HG02852 (cell line): ENCODE results near the gene KRI1.
"Not testable (repeated sequence)": the region's sequence is repeated elsewhere in the genome, so short reads cannot be mapped to it uniquely, and the experiment has no call there.

Experiments
- ATAC-seq: cut with Tn5 transposase; IDR thresholded peaks from one replicate; pipeline ENCODE4 v1.9.1; 2021; ENCODE audit warnings: mild to moderate bottlenecking, moderate library complexity; ENCODE audit not compliant: unreplicated experiment

KRI1 gene

DNA sequence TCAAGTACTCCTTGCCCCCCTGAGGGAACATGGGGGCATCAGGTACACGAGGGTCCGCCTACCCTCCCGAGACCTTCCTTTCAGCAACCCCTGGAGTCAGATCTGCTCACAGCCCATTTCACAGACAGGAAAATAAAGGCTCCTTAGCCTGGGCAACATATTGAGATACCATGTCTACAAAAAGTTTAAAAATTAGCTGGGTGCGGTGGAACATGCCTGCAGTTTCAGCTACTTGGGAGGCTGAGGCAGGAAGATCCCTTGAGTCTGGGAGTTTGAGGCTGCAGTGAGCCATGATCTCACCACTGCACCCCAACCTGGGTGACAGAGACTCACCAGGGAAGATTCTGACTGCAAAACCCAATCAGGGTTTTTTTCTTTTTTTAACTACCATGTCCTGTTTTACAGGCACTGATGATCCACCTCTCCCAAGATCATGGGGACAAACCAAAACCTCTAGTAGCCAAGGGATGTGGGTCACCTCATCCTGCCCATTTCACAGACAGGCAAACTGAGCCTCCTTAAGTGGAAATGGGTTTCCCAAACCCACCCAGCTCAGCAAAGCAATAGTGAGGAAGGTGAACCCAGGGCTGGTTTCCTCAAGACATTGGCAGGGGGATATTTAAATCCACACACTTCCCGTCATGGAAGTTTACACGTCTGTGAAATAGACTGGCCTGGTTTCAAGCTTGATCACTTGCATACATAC, 9.4 kb upstream of the KRI1 start:
- ATAC-seq, result no peak

DNA sequence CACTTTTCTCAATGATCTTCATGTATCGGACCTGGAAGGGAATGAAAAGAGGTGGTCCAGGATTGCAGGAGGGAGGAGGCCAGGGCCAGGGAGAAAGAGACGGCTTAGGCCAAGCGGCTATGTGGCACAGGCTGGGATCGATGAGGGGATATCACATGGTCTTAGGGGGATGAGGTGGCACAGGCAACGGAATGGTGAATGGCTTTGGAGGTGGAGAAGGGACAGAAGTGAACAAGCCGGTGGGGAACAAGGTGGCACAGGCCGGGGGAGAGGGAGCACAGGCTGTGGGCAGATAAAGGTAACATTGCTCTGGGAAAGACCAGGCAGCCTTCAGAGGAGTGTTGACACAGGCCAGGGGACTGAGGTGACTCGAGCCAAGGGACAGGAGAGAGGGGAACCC, 8.7 kb upstream of the KRI1 start:
- ATAC-seq, result no peak

DNA sequence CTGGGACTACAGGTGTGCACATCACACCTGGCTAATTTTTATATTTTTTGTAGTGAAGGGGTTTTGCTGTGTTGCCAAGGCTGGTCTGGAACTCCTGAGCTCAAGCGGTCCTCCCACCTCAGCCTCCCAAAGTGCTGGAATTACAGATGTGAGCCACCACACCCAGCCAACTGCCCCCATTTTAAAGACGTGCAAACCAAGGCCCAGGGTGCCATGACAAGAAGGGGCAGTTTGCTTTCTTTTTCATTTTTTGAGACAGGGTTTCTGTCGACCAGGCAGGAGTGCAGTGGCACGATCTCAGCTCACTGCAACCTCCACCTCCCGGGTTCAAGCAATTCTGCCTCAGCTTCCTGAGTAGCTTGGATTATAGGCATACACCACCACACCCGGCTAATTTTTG, 8.0 kb upstream of the KRI1 start:
- not testable (repeated sequence) for ATAC-seq

DNA sequence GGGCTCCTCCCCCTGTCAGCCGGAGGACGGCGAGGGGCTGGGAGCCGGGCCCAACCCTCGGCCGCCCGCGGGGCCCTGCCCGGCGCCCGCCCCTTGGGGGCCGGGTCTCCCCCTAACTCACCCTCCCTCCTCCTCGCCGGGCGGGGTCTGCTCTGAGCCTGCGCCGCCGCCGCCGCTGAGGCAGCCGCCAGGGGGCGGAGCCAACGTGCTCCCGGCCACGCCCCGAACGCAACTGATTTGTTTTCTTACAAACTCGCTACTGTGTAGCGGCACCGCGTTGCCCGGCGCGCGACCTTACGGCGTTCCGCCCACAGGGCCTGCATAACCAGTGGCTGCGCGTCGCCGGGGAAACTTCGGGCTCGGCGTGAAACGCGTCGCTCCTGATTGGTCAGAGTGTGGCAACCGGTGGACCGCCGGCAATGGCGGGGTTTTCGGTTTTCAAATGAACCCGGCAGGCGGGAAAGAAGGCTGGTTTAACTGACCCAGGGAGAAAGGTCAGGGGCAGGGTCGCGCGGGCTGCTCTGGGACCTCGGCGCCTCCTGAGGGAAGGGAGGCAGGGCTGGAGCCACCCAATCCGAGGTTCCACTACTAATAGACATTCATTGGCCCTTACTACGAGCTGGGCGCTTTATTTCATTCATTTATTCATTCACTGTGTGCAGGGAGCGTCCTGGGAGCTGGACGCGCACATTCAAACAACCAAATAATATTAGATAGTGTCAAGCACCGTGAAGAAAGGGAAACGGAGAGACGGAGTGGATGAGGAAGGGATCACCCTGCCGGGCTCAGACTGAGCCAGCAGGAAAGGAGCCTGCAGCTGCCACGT, 3.2 kb upstream of the KRI1 start, which contains the start of gene CDKN2D:
Gene CDKN2D (minus strand): TSS at position 154 of the 826 bp plus-strand sequence. CDS start 326 bp downstream, outside the sequence.
- ATAC-seq, result peak; percentile 62

DNA sequence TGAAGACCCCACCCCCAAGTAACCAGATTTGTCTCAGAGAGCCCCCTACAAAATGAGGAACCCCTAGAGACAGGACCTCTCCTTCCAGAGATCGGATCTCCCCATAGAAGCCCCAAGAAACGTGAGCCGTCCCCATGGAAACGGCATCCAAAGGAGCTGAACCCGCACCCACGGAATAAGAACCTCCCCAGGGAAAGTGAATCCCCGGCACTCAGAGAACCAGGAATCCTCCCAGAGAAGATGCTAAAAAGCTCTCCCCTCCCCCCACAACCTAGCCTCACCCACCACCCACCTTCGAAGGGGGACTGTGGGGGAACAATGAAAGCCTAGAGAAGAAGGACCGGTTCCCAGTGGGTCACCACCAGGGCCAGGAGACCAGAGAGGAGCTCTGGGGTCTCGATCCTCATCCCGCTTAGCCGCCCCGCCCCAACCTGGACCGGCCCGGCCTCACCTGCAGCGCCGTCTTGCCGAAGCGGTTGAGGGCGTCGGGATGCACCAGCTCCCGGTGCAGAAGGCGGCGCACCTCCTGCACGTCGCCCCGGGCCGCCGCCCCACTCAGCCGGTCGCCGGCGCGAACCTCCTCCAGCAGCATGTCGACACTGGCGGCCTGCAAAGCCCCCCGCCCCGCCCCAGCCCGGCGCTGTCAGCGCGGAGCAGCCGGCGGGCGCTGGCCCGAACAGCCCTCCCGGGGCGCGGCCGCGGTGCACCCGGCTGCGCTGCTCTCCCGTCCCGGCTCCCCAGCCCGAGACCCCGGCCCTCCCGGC, 2.4 kb upstream of the KRI1 start:
- peak; percentile 18 for ATAC-seq

DNA sequence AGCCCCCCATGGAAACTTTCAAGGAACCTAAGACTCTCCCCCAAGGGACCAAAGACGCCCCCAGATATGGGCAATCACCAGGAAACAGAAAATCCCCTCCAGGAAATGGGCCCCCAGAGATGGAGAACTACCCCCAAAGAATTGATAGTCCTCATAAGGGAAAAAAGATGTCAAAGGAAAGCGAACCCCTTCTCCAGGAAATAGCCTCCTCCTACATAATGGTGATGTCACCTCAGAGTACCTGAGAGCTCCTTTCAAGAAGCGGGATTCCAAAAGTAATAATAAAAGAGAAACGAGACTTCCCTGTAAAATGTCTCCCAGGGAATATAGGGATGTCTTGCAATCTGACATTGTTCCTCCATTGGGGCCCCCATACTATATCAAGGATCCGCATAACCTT, 1.8 kb upstream of the KRI1 start:
- ATAC-seq, result no peak

DNA sequence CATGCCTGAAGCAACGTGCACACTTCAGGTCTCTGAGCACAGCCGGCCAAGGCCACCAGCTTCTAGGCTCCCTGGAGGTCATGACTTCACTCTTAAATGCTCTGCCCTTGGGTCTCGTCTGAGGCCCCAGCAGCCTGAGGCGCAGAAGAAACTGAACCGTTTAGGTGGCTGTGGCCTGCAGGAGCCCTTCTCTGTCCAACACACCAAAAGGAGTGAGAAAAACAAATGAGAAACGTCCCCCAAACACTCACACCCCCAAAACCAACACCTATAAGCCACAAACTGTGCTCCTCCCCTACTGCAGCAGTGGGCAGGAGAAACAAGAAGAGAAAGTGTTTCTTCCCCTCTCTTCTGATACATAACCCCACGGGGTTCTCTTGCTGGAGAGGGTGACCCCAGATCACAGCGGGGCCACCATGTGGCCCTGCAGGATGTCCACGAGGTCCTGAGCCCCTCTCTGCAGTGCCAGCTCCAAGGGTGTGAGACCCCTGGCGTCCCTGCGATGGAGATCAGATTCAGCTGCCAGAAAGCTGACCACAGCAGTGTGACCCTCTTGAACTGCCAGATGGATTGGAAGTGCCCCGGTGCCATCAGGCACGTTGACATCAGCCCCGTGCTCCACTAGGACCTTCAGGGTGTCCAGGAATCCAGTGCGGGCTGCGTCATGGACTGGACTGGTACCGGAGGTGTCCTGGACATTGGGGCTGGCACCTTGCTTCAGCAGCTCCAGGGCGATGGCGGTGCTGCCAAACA, 1.0 kb upstream of the KRI1 start:
- no peak for ATAC-seq

DNA sequence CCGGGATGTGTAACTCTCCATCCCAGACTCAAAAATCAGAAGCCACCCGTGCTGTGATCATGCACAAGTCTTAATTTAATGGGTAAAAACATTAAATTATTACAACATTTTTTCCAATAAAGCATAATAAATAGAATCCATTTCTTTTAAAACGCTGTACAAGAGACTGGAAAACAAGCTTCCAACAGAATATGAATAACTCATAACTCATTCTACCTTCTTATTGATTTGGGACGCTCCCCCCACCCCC, 523 bp upstream of the KRI1 start:
- no peak for ATAC-seq

DNA sequence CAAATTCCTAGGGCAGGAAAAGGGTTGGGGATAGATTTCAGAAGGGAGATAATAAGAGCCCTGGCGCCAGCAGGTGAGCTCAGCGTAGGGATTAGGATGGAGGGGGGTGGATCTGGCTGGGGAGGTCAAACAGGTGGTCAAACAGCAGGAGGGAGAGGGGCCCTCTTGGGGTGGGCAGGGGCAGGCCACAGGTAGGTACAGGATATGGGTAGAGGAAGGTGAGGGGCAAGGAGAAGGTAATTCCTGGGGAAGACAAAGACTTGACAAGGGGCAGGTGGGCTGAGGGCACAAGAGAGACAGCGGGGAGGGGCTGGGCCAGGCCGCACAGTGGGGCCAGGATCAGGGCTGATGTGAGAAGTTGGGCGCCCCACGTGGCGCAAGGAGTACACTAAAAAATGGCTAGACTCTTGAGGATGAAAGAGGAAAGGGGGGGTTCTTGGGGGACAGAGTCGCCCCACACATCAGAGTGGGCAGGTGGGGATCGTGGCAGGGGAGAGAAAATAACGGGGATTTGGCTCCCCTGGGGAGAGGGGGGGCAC, 713 bp downstream of the KRI1 start:
- ATAC-seq, result no peak

DNA sequence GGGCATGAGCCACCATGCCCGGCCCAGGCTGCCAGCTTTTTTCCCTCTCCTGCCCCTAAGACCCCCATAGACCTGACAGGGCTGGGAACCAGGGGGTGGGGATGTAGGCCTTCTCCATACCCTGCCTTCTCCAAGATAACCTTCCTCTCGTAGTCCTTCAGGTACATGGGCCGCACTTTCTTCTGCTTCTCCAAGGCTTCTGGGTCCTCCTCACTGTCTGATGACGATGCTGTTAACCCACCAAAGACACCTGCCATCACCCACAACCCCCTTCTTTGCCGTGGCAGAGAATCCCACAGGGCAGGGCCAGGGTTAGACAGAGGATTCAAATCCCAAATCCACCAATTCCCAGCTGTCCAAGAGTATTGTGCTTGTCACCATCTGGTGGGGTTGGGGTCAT, 3.2 kb downstream of the KRI1 start:
- no peak for ATAC-seq

DNA sequence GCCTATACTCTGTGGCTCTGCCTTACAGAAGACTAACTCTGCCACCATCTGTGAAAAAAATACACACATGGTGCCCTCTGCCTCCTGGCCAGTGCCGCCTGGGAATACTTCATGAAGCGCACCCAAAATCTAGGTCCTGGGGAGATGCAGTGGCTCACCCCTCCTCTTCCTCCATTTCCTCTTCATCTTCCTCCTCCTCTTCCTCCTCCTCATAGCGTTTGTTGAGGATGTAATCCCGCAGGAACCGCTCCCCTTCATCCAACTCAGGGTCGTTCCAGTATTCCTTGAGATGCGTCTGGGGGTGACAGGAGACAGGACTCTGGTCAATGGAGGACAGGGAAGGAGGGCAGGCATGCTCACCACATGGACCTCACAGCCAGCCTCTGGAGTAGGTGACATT, 5.7 kb downstream of the KRI1 start:
- no peak for ATAC-seq

DNA sequence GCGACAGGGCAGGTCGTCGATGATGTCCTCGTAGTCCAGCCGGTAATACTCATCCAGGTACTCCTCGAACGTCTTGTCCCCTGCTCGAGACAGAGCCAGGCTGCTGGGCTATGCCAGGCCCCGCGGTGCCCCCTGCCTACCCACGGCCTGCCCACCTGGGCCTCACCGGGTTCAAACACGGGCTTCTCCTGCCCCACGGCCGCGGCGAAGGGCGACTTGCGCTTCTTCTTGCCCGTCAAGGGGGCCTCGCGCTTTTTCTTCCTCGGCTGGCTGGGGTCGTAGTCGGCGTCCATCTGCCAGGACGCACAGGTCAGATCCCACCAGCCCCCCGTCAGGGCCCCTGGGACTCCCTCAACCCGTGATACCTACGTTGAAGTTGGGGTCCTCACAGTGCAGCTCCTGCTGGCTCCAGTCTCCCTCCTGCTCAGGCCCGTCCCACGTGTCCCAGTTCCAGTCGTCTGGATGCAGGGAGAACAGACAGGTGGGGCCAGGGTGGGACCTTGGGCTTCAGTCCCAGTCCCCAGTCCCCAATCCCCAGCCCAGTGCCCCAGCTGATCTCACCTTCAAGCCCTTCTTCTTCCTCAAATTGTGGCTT, 8.1 kb downstream of the KRI1 start:
- no peak for ATAC-seq

DNA sequence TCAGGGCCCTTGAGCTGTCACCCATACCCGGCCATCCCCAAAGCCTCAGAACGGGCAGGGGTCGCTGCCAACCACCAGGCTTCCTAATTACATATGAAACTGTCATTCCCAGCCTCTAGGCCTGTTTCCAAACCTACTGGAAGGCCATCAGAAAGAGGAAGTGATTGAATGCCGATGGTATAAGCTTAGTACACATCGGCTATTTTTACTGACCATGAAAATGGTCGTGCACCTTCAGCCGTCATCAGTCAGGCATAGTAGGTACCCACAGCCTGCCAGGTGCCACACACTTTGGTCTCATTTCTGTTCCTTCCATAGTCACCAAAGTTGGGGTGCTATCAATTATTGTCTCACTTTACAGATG, 10.2 kb downstream of the KRI1 start:
- ATAC-seq, result no peak

DNA sequence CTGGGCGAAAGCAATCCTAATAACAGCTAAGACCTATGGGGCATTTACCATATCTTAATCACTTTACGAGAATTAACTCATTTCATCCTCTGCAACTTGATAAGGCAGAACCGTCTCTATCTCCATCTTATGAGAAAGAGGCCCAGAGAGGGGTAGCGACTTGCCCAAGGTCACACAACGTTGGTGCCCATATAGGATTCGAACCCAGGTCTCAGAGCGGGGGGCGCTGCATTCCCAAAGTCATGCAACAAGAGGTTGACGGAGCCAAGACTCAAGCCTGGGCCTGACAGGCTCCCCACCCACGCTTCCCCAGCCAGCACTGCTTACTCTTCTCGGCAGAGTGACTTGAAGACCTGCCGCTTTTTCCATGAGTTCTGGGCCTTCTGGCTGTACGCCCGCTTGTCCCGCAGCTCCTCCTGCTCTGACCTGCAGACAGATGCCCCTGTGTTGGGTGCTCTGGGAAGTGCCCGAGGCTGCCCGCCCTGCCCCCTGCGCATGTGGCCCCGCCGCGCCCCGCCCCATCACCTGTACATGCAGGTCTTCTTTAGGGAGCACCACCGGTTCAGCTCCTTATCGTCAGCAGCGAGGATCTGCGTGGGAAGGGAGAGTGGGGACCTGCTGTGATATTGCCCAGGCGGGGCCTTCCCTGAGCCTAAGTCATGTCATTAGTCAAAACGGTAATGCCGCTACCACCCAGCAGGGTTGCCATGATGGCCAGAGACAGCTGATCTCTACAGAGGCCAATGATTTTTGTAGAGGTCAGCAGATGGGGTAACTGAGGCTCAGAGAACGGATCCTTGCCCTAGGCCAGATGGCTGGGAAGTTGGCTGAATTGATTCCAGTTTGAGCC, 10.8 kb downstream of the KRI1 start:
- no peak for ATAC-seq

DNA sequence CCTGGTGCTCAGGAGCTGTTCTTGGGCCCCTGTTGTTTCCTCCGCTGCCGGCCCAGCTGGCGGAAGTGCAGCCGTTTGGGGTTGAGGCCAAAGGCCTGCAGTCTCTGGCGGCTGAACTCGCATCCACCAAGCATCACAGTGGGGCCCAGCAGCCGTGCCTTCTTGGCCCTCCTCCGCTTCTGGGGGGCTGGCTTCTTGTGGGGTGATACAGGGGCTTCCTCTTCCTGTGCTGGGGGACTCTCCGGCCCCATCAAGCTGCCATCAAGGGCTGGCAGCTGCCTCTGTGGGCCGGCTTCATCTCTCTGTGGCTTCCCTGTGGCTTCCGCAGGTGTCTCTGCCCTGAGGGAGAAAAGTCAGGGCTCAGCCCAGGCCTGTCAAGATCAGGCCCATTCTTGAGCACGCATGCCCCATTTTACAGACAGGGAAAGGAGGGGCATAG, 11.8 kb downstream of the KRI1 start:
- no peak for ATAC-seq

DNA sequence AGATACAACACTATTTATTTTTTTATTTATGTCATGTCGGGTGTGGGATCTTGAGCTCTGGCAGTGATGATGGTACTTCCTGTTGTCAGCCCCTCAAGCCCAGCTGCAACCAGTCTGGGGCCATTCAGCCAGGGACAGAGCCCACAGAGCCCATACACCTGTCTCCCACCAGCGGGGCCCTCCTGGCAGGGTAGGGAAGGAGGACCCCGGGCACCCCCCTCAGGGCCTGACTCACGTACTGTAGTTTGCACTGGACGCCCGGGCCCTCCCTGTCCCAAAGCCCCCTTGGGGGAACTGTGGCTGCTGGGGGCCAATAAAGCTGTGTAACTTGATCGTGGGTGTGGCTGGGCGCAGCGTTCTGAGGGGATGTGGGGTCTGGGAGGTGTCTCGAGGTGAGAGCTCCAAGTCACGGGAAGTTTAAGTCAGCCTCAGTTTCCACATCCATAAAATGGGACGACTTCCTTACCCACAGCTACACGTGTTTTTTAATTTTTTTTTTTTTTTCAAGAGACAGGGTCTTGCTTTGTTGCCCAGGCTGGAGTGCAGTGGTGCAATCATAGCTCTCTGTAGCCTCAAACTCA, 12.6 kb downstream of the KRI1 start:
- no peak for ATAC-seq

DNA sequence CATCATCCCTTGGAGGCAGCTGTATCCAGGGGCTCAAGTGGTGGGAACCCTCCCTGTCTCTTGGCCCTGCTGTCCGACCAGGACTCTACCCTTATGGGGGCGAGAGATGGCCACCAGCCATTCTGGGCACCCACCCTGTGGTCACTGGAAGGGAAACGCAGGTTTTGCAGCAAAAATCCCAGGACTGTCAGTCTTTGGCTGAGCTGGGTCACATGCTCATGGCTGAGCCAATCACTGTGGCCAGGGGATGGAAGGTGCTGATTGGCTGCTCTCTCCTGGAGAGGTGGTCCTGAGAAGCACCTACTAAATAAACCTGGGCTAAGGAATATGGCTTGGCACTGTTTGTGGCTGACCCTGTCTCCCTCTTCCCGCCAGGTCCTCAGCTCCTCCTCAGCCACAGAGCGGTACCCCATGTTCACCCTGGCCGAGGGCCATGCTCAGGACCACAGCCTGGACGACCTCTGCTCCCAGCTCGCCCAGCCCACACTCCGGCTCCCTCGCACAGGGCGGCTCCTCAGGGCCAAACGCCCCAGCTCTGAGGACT, 13.2 kb downstream of the KRI1 start:
- ATAC-seq, result no peak

DNA sequence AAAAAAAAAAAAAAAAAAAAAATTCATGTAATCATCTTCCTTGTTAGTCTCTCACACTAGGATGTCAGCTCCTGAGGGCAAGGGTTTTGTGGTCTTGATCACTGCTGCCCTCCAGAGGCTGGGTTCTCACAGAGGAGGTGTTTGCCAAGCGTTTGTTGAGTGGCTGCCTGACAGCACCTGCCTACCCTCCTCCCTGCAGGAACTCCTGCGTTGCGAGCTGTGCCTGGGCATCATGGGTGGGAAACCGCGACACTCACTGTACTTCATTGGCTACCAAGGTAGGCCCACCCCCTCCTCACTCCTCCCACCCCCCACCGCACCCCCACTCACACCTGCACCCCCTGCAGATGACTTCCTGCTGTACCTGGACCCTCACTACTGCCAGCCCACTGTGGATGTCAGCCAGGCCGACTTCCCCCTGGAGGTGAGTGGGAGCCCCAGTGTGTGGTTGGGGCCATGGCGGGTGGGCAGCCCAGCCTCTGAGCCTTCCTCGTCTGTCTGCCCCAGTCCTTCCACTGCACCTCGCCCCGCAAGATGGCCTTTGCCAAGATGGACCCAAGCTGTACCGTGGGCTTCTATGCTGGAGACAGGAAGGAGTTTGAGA, 14.0 kb downstream of the KRI1 start:
- ATAC-seq, result no peak

DNA sequence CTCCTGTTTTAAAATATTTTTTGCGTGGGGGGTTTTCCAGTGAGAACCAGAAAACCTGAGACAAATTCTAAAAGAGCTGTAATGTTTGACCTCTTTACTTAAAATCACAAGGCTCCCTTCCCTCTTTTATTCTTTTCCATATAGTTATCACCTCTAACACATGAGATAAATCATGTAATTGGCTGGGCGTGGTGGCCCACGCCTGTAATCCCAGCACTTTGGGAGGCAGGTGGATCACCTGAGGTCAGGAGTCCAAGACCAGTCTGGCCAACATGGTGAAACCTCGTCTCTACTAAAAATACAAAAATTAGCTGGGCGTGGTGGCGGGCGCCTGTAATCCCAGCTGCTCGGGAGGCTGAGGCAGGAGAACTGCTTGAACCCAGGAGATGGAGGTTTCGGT, 14.8 kb downstream of the KRI1 start:
- not testable (repeated sequence) for ATAC-seq
